ENCODE measurements around the gene ZNF132. TPM values are rescaled to one million over a fixed set of nuclear protein-coding genes. Genes with fewer than 3 reads are reported as not detected.
A peak's percentile ranks its signal among the peaks of the same experiment; 100 is the strongest.

ZNF132 gene
- total RNA-seq, 1 donor from 2014 or later, result 3.5 TPM

DNA sequence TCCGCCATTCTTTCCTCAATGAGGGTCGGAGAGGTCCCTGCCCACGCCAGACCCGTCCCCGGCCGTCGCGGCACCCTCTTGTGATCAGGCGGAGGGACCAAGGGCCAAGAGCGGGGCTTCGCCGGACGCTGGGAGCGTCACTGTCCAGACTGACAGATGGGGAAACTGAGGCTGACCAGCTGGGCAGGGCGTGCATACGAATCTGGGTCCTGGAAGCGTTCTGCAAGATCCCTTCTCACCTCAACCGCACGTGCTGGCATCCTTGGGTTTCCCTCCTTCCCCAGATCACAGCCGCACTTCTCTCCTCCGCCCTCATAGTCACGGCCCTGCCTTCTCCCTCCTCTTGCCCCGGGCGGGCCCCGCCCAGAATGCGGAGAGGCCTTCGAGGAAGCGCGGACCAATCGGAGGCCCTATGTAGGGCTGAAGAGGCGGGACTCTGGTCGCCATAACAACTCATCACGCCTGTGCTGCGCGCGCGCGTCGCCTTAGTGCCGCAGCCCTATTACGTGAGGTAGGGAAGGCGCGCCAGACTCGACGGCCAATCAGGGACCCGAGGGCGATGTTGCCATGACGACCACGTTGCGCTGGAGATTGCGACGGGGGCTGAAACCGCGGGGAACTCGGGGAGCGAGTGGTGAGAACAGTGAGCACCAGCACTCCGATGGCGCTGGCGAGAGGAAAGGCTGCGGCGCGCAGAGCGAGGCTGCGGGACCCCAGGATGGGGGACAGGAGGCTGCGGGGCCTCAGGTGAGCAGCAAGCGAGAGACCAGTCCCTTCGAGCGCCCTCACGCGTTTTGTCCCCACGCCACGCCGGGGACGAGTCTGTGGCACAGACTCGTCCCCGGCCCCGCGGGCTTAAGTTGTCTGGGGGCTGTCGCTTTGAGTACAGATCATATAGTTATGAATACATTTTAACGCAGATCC is 38.8 kb downstream of the ZNF132 start:
- no peaks in the 10 kb centered on the region for H3K9me3 Mint-ChIP-seq (ENCODE audit: low read depth)
- peak overlapping the region; percentile 95 for H3K27ac Mint-ChIP-seq

DNA sequence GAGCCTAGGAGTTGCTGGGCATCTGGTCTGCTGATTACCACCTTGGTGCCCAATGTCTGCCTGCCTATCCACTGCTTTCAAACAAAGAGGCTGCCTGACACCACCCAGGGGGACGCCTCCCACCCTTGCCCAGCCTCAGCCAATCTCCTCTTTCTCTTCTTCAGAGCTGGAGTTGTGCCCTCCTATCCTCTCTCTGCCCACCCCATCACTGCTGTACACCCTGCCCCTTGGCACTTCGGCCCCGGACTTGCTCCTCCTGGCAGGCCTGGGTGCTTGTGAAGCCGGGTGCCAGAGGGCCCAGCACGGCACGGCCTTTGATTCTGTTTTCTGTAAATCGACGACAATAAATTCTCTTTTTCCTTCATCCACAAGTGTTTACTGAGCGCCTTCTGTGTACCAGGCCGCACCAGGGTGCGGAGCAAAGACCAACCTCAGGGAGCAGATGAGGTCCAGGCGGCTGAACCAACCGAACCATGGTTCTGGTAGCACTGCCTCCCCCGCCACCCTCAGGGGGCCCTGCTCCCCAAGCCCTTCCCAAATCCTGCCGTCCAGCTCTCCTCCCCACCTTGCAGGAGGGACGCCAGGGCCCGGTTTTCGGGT is 39.5 kb downstream of the ZNF132 start:
- H3K27me3 Mint-ChIP-seq, result peaks cover 18% of the 10 kb centered on the region

More for the DNA sequence above, 38.8 kb downstream of the ZNF132 start:
- Mint-ChIP-seq H3K4me1 (ENCODE audit: low read depth) (peaks cover 16% of the 10 kb centered on the region), H3K36me3 (ENCODE audit: insufficient read depth) (no peaks in the 10 kb centered on the region), H3K4me3 (ENCODE audit: low read depth) (peak overlapping the region; percentile 87), H3K27me3 (peaks cover 12% of the 10 kb centered on the region)
- TF ChIP-seq, protein P1, sequence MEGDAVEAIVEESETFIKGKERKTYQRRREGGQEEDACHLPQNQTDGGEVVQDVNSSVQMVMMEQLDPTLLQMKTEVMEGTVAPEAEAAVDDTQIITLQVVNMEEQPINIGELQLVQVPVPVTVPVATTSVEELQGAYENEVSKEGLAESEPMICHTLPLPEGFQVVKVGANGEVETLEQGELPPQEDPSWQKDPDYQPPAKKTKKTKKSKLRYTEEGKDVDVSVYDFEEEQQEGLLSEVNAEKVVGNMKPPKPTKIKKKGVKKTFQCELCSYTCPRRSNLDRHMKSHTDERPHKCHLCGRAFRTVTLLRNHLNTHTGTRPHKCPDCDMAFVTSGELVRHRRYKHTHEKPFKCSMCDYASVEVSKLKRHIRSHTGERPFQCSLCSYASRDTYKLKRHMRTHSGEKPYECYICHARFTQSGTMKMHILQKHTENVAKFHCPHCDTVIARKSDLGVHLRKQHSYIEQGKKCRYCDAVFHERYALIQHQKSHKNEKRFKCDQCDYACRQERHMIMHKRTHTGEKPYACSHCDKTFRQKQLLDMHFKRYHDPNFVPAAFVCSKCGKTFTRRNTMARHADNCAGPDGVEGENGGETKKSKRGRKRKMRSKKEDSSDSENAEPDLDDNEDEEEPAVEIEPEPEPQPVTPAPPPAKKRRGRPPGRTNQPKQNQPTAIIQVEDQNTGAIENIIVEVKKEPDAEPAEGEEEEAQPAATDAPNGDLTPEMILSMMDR (IDR thresholded peaks at IDR 0.05; ENCODE audit: unreplicated experiment), result no peak
- peak; percentile 98 for DNase-seq (ENCODE audit: low spot score, unreplicated experiment)

DNA sequence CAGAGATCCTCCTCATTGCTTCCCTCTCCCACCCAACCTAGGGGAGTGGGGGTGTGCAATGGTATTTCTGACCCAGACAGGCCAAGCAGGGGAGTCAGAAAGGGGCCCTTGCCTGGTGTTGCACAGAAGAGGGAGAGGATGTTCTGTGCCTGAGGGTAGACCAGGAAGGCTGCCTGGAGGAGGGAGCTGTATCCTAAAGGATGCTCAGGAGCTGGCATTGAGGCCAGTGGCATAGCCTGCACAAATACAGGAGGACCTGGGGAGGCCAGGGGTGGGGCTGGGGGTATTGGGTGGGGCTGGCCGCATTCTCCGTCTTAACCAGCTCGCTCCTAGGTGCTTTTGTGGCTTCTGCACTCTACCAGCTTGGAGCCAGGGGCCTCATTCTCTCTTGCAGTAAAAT is 40.0 kb downstream of the ZNF132 start:
- no peak overlapping the region for H3K27ac Mint-ChIP-seq

More for the DNA sequence above, 39.5 kb downstream of the ZNF132 start:
- peak overlapping the region; percentile 87 for H3K4me3 Mint-ChIP-seq (ENCODE audit: low read depth)
- DNase-seq (ENCODE audit: low spot score, unreplicated experiment), result no peak
- H3K4me1 Mint-ChIP-seq (ENCODE audit: low read depth), result peaks cover 18% of the 10 kb centered on the region
- TF ChIP-seq, protein P1 (IDR thresholded peaks at IDR 0.05; ENCODE audit: unreplicated experiment), result no peak
- H3K27ac Mint-ChIP-seq, result peak overlapping the region; percentile 10
- H3K36me3 Mint-ChIP-seq (ENCODE audit: insufficient read depth), result peaks cover 2% of the 10 kb centered on the region
- no peaks in the 10 kb centered on the region for H3K9me3 Mint-ChIP-seq (ENCODE audit: low read depth)

DNA sequence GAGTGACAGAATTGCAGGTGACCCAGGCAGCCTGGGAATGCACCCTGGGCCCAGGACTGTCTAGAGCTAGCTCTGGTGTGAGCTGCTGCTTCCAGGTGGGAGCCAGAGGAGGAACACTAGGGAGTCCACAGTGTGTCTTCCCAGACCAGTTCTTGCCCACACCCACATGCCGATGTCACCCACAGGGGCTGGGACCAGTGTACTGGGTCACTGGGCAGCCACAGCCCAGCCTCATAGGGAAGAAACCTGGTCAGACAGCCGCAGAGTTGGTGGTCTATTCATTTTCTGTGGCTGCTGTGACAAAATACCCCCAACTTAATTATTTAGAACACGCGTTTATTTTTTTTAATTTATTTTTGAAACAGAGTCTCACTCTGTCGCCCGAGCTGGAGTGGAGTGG is 41.4 kb downstream of the ZNF132 start:
- H3K4me1 Mint-ChIP-seq (ENCODE audit: low read depth), result peaks cover 15% of the 10 kb centered on the region
- peaks cover 14% of the 10 kb centered on the region for H3K36me3 Mint-ChIP-seq (ENCODE audit: insufficient read depth)
- no peak for DNase-seq (ENCODE audit: low spot score, unreplicated experiment)
- peaks cover 20% of the 10 kb centered on the region for H3K27me3 Mint-ChIP-seq
- no peak overlapping the region for H3K27ac Mint-ChIP-seq
- H3K9me3 Mint-ChIP-seq (ENCODE audit: low read depth), result no peaks in the 10 kb centered on the region
- no peak overlapping the region for H3K4me3 Mint-ChIP-seq (ENCODE audit: low read depth)
- TF ChIP-seq, protein P1 (IDR thresholded peaks at IDR 0.05; ENCODE audit: unreplicated experiment), result no peak

More for the DNA sequence above, 40.0 kb downstream of the ZNF132 start:
- DNase-seq (ENCODE audit: low spot score, unreplicated experiment), result no peak
- Mint-ChIP-seq H3K27me3 (peaks cover 18% of the 10 kb centered on the region), H3K9me3 (ENCODE audit: low read depth) (no peaks in the 10 kb centered on the region), H3K36me3 (ENCODE audit: insufficient read depth) (peaks cover 3% of the 10 kb centered on the region), H3K4me3 (ENCODE audit: low read depth) (peak overlapping the region; percentile 87), H3K4me1 (ENCODE audit: low read depth) (peaks cover 18% of the 10 kb centered on the region)
- TF ChIP-seq, protein P1 (IDR thresholded peaks at IDR 0.05; ENCODE audit: unreplicated experiment), result no peak

DNA sequence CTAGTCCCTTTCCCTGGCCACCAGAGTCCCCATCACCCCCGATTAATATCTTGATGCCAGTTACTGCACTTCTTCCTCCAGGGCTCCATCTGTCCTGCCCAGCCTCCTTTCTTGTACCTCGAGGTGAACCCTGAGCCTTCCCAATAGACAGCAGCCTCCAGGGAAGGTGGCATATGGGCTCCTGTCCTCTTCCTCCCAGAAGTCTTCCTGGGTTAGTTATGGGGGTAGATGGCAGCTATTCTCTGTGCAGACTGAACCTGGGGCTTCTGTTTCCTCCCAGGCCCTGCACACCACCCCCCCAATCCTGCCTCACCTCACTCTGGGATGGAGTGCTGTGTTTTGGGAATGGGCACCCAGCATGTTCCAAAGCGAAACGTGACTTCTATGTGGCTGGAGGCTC is 41.9 kb downstream of the ZNF132 start:
- Mint-ChIP-seq H3K36me3 (ENCODE audit: insufficient read depth) (peaks cover 17% of the 10 kb centered on the region), H3K4me3 (ENCODE audit: low read depth) (no peak overlapping the region), H3K27me3 (peaks cover 20% of the 10 kb centered on the region), H3K9me3 (ENCODE audit: low read depth) (no peaks in the 10 kb centered on the region), H3K4me1 (ENCODE audit: low read depth) (peaks cover 15% of the 10 kb centered on the region), H3K27ac (no peak overlapping the region)
- TF ChIP-seq, protein P1 (IDR thresholded peaks at IDR 0.05; ENCODE audit: unreplicated experiment), result no peak
- no peak for DNase-seq (ENCODE audit: low spot score, unreplicated experiment)
